ENCODE results near the gene KRT84. TPM values are rescaled to one million over a fixed set of nuclear protein-coding genes. Genes with fewer than 3 reads are reported as not detected.

Gene KRT84, protein sequence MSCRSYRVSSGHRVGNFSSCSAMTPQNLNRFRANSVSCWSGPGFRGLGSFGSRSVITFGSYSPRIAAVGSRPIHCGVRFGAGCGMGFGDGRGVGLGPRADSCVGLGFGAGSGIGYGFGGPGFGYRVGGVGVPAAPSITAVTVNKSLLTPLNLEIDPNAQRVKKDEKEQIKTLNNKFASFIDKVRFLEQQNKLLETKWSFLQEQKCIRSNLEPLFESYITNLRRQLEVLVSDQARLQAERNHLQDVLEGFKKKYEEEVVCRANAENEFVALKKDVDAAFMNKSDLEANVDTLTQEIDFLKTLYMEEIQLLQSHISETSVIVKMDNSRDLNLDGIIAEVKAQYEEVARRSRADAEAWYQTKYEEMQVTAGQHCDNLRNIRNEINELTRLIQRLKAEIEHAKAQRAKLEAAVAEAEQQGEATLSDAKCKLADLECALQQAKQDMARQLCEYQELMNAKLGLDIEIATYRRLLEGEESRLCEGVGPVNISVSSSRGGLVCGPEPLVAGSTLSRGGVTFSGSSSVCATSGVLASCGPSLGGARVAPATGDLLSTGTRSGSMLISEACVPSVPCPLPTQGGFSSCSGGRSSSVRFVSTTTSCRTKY
- not detected in 2 replicates for total RNA-seq (ENCODE audit: low replicate concordance)

DNA sequence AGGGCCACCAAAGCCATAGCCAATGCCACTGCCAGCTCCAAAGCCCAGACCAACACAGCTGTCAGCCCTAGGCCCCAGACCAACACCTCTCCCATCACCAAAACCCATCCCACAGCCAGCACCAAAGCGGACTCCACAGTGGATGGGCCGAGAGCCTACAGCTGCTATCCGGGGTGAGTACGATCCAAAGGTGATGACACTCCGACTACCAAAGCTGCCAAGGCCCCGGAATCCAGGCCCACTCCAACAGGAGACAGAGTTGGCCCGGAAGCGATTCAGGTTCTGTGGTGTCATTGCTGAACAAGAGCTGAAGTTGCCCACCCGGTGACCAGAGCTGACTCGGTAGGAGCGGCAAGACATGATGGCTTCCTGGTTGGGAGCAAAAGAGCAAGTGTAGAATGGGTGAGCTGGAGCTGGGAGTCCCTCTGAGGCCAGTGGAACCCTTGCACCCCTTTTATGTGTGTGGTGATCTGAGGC, at the start of gene KRT84:
Gene KRT84, minus strand, starts transcription at position 427 of the 477 bp plus-strand sequence. Its CDS starts 67 bp downstream, at position 360.
- H3K9ac ChIP-seq: no peak within 1 kb of the TSS
- no peaks in the 10 kb centered on the region for H3K9me3 ChIP-seq (ENCODE audit: low read depth)
- H3K4me1 Mint-ChIP-seq: peaks cover 8% of the 10 kb centered on the region
- no peak within 1 kb of the TSS for H3K4me3 ChIP-seq
- no peaks in the 10 kb centered on the region for H3K9me3 Mint-ChIP-seq
- no peaks in the 10 kb centered on the region for H3K4me1 ChIP-seq
- H3K27me3 ChIP-seq: no peaks in the 10 kb centered on the region
- TF ChIP-seq, protein P1, sequence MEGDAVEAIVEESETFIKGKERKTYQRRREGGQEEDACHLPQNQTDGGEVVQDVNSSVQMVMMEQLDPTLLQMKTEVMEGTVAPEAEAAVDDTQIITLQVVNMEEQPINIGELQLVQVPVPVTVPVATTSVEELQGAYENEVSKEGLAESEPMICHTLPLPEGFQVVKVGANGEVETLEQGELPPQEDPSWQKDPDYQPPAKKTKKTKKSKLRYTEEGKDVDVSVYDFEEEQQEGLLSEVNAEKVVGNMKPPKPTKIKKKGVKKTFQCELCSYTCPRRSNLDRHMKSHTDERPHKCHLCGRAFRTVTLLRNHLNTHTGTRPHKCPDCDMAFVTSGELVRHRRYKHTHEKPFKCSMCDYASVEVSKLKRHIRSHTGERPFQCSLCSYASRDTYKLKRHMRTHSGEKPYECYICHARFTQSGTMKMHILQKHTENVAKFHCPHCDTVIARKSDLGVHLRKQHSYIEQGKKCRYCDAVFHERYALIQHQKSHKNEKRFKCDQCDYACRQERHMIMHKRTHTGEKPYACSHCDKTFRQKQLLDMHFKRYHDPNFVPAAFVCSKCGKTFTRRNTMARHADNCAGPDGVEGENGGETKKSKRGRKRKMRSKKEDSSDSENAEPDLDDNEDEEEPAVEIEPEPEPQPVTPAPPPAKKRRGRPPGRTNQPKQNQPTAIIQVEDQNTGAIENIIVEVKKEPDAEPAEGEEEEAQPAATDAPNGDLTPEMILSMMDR (IDR thresholded peaks at IDR 0.05): no peak
- TF ChIP-seq EZH2 (IDR thresholded peaks at IDR 0.05): no peak
- TF ChIP-seq EZH2phosphoT487 (IDR thresholded peaks at IDR 0.05): no peak
- H3K27ac ChIP-seq: no peak within 1 kb of the TSS
- H3F3A ChIP-seq (ENCODE audit: low read depth): no peaks in the 10 kb centered on the region
- no peak for DNase-seq (ENCODE audit: low spot score)
- H3K27me3 Mint-ChIP-seq (ENCODE audit: insufficient read depth, low read depth): peaks cover 9% of the 10 kb centered on the region
- no peak within 1 kb of the TSS for H3K27ac Mint-ChIP-seq
- H3K36me3 Mint-ChIP-seq: no peaks in the 10 kb centered on the region
- H3K4me3 Mint-ChIP-seq: no peak within 1 kb of the TSS
- H4K20me1 ChIP-seq (ENCODE audit: low read depth): no peaks in the 10 kb centered on the region
- no peak within 1 kb of the TSS for H3K4me2 ChIP-seq
- no peak within 1 kb of the TSS for H2AFZ ChIP-seq (replicated peaks)
- no peaks in the 10 kb centered on the region for H3K36me3 ChIP-seq
- no peaks in the 10 kb centered on the region for H3K79me2 ChIP-seq (ENCODE audit: low read depth)

DNA sequence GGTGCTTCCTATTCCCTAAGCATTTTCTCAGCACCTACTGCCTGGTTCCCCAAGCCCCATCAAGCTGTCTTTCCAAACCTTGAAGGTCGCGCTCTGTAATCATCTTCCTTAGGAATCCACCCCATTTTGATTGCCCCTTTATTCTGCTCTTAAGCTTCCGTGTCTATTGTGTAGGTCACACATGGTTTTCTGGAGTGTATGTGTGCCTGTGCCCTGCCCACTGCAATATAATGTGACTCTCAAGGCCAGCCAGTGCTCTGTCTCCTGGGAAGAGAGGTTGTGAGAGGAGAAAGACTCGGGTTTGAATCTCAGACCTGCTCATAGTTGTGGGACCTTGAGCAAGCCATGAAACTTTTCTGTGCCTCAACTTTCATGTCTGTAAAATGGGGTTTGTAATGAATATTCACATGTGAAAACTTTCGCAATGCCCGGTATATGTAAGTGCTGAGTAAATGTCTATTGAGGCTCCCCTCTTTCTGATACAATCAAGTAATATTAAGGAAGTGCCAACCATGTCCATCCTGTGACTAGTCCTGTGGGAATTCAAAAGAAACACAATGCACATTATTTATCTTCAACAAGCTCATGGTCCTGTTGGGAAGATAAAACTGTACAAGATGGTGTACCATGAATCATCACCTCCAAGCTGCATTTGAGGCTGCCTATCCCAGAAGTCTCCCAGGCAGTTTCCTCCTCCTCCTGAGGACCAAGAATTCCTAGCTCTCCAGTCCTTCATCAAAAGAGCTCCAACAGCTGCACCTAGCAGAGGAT, 49.5 kb upstream of the KRT84 start:
- H3K4me2 ChIP-seq: no peak overlapping the region
- H3K79me2 ChIP-seq (ENCODE audit: low read depth): no peaks in the 10 kb centered on the region
- no peaks in the 10 kb centered on the region for H3K4me1 ChIP-seq
- DNase-seq (ENCODE audit: low spot score): no peak
- H3K4me3 Mint-ChIP-seq: no peak overlapping the region
- peaks cover 3% of the 10 kb centered on the region for H3F3A ChIP-seq (ENCODE audit: low read depth)
- H4K20me1 ChIP-seq (ENCODE audit: low read depth): no peaks in the 10 kb centered on the region
- peaks cover 6% of the 10 kb centered on the region for H3K27me3 Mint-ChIP-seq (ENCODE audit: insufficient read depth, low read depth)
- H3K9ac ChIP-seq: no peak overlapping the region
- TF ChIP-seq EZH2 (IDR thresholded peaks at IDR 0.05): no peak
- no peak overlapping the region for H3K4me3 ChIP-seq
- H3K4me1 Mint-ChIP-seq: peaks cover 12% of the 10 kb centered on the region
- no peaks in the 10 kb centered on the region for H3K27me3 ChIP-seq
- H3K36me3 Mint-ChIP-seq: no peaks in the 10 kb centered on the region
- no peaks in the 10 kb centered on the region for H3K36me3 ChIP-seq
- H3K27ac ChIP-seq: no peak overlapping the region
- H3K9me3 ChIP-seq (ENCODE audit: low read depth): no peaks in the 10 kb centered on the region
- H3K27ac Mint-ChIP-seq: no peak overlapping the region
- H3K9me3 Mint-ChIP-seq: no peaks in the 10 kb centered on the region
- H2AFZ ChIP-seq (replicated peaks): no peak overlapping the region

DNA sequence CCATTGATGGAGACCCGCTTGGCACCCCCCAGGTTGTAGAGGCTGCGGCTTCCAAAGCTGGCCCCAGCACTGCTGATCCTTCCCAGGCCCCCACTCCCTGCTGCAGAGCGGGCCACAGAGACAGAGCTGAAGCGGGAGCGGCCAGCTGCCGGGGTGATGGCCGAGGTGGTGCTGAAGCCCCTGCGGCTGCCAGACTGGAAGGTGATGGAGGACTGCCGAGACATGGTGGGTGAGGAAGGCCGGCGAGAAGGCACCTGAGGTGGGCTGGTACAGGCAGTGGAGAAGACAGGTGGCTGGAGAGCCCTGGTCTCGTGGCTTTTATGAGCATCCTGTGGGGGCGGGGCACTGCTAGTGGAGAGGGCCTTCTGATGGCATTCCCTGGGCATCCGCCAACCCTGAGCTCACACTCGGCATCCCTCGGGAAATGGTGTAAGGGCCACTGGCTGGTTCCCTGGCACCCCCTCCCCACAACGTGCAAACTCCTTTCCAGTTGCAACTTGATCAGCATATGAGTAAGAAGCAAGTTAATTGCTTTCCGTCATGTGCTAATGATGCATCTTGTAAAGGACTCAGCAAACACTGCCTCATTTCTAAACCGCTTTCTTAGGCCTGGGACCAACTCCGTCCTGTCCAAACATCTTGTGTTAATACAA, 48.8 kb upstream of the KRT84 start, which contains the start of gene KRT75:
Gene KRT75, minus strand, starts transcription at position 291 of the 653 bp plus-strand sequence. Its CDS starts 67 bp downstream, at position 224.
- Histone ChIP-seq H3K27ac (no peak within 1 kb of the TSS), H3K9me3 (ENCODE audit: low read depth) (no peaks in the 10 kb centered on the region), H3K27me3 (no peaks in the 10 kb centered on the region), H3K4me1 (no peaks in the 10 kb centered on the region), H4K20me1 (ENCODE audit: low read depth) (no peaks in the 10 kb centered on the region), H3K36me3 (no peaks in the 10 kb centered on the region), H3K4me2 (no peak within 1 kb of the TSS), H3F3A (ENCODE audit: low read depth) (peaks cover 3% of the 10 kb centered on the region), H3K4me3 (no peak within 1 kb of the TSS), H3K79me2 (ENCODE audit: low read depth) (no peaks in the 10 kb centered on the region), H2AFZ (replicated peaks) (no peak within 1 kb of the TSS), H3K9ac (no peak within 1 kb of the TSS)
- DNase-seq (ENCODE audit: low spot score): no peak
- Mint-ChIP-seq H3K4me3 (no peak within 1 kb of the TSS), H3K36me3 (no peaks in the 10 kb centered on the region), H3K27ac (no peak within 1 kb of the TSS), H3K9me3 (no peaks in the 10 kb centered on the region), H3K4me1 (peaks cover 9% of the 10 kb centered on the region), H3K27me3 (ENCODE audit: insufficient read depth, low read depth) (peaks cover 6% of the 10 kb centered on the region)
- TF ChIP-seq EZH2phosphoT487 (IDR thresholded peaks at IDR 0.05): no peak
- TF ChIP-seq EZH2 (IDR thresholded peaks at IDR 0.05): no peak
- TF ChIP-seq, protein P1 (IDR thresholded peaks at IDR 0.05): no peak

All from neural progenitor cell (in vitro differentiated cells).